Right lobe of liver (tissue), 4 donors: ENCODE data around the gene C11orf21.

Experiments used
- CTCF ChIP-seq, 4 donors: fragments of 200-600 bp in 3 of 4; fragments of 450-650 bp in 1 of 4; IDR thresholded peaks; one replicate each; pipeline versions ENCODE4 v1.5.1 to v1.8.0; 2016 to 2022; ENCODE audit warnings: antibody characterized with exemption in 4 of 4, mild to moderate bottlenecking in 2 of 4
- POLR2A ChIP-seq: fragments of 450-650 bp; IDR thresholded peaks from one replicate; pipeline ENCODE4 v1.6.1; 2017; ENCODE audit warnings: antibody characterized with exemption, mild to moderate bottlenecking
- donor health status: DM: no; HTN: no; CAD: no.
- donor health status: DM: no; HTN: no; CAD: no.
- donor health status: DM: no; HTN: yes; CAD: no.

- TF ChIP-seq CTCF (IDR thresholded peaks at IDR 0.05), result no peak
- no peak for TF ChIP-seq POLR2A
These were observed 35.0 kb downstream of the C11orf21 start for GRCh38 chr11:2266586-2267305.
